Measurements from ENCODE around the gene PIKFYVE.

GRCh38 chr2:208320686-208321085 lies 54.6 kb downstream of the PIKFYVE start:
- TF ChIP-seq CTCF (IDR thresholded peaks at IDR 0.05; ENCODE audit: insufficient read depth, low read length, poor library complexity, severe bottlenecking), result no peak
- no peak for TF ChIP-seq EZH2phosphoT487 (conservative IDR thresholded peaks at IDR 0.05; ENCODE audit: low read length)
